ENCODE results near the gene LRRC56. TPM values are rescaled to one million over a fixed set of nuclear protein-coding genes. Genes with fewer than 3 reads are reported as not detected.

LRRC56 gene
- total RNA-seq, 1 donor from 2014 or later: 2.7 TPM

- H3K27ac Mint-ChIP-seq (ENCODE audit: unreplicated experiment): peak overlapping the region; percentile 91
- H3K36me3 Mint-ChIP-seq (ENCODE audit: low read depth): peaks cover 13% of the 10 kb centered on the region
- H3K9me3 Mint-ChIP-seq (ENCODE audit: low read depth): peaks cover 7% of the 10 kb centered on the region
- H3K27me3 Mint-ChIP-seq (ENCODE audit: low read depth): no peaks in the 10 kb centered on the region
- no peak for DNase-seq (ENCODE audit: low spot score)
- peak; percentile 100 for TF ChIP-seq CTCF (IDR thresholded peaks at IDR 0.05)
- peaks cover 5% of the 10 kb centered on the region for H3K4me1 Mint-ChIP-seq (ENCODE audit: low read depth)
- H3K4me3 Mint-ChIP-seq (ENCODE audit: unreplicated experiment): peak overlapping the region; percentile 71
Observed at GRCh38 chr11:518463-519202, 18.7 kb upstream of the LRRC56 start.

- Mint-ChIP-seq H3K4me3 (ENCODE audit: unreplicated experiment) (no peak overlapping the region), H3K9me3 (ENCODE audit: low read depth) (peaks cover 7% of the 10 kb centered on the region), H3K36me3 (ENCODE audit: low read depth) (peaks cover 6% of the 10 kb centered on the region), H3K27ac (ENCODE audit: unreplicated experiment) (no peak overlapping the region), H3K4me1 (ENCODE audit: low read depth) (peaks cover 5% of the 10 kb centered on the region), H3K27me3 (ENCODE audit: low read depth) (no peaks in the 10 kb centered on the region)
- peak; percentile 49 for TF ChIP-seq CTCF (IDR thresholded peaks at IDR 0.05)
- DNase-seq (ENCODE audit: low spot score): no peak
Observed at GRCh38 chr11:520428-521176, 16.7 kb upstream of the LRRC56 start.

- peaks cover 4% of the 10 kb centered on the region for H3K36me3 Mint-ChIP-seq (ENCODE audit: low read depth)
- H3K9me3 Mint-ChIP-seq (ENCODE audit: low read depth): peaks cover 7% of the 10 kb centered on the region
- no peak overlapping the region for H3K27ac Mint-ChIP-seq (ENCODE audit: unreplicated experiment)
- DNase-seq (ENCODE audit: low spot score): no peak
- no peak overlapping the region for H3K4me3 Mint-ChIP-seq (ENCODE audit: unreplicated experiment)
- H3K4me1 Mint-ChIP-seq (ENCODE audit: low read depth): peaks cover 5% of the 10 kb centered on the region
- no peak for TF ChIP-seq CTCF (IDR thresholded peaks at IDR 0.05)
- H3K27me3 Mint-ChIP-seq (ENCODE audit: low read depth): no peaks in the 10 kb centered on the region
Observed at GRCh38 chr11:521177-521688, 16.1 kb upstream of the LRRC56 start.

- no peak for DNase-seq (ENCODE audit: low spot score)
- peaks cover 2% of the 10 kb centered on the region for H3K36me3 Mint-ChIP-seq (ENCODE audit: low read depth)
- H3K9me3 Mint-ChIP-seq (ENCODE audit: low read depth): no peaks in the 10 kb centered on the region
- no peaks in the 10 kb centered on the region for H3K27me3 Mint-ChIP-seq (ENCODE audit: low read depth)
- no peak overlapping the region for H3K27ac Mint-ChIP-seq (ENCODE audit: unreplicated experiment)
- no peak overlapping the region for H3K4me3 Mint-ChIP-seq (ENCODE audit: unreplicated experiment)
- H3K4me1 Mint-ChIP-seq (ENCODE audit: low read depth): no peaks in the 10 kb centered on the region
- TF ChIP-seq CTCF (IDR thresholded peaks at IDR 0.05): no peak
Observed at GRCh38 chr11:526192-526591, 11.1 kb upstream of the LRRC56 start.

- Mint-ChIP-seq H3K36me3 (ENCODE audit: low read depth) (peaks cover 2% of the 10 kb centered on the region), H3K9me3 (ENCODE audit: low read depth) (no peaks in the 10 kb centered on the region), H3K4me3 (ENCODE audit: unreplicated experiment) (no peak overlapping the region), H3K4me1 (ENCODE audit: low read depth) (peaks cover 2% of the 10 kb centered on the region), H3K27me3 (ENCODE audit: low read depth) (no peaks in the 10 kb centered on the region), H3K27ac (ENCODE audit: unreplicated experiment) (no peak overlapping the region)
- no peak for DNase-seq (ENCODE audit: low spot score)
- no peak for TF ChIP-seq CTCF (IDR thresholded peaks at IDR 0.05)
Observed at GRCh38 chr11:528166-528814, 9.0 kb upstream of the LRRC56 start.

Measured in chondrocyte (in vitro differentiated cells).